ENCODE data around the gene HAL. TPM values are rescaled to one million over a fixed set of nuclear protein-coding genes. Genes with fewer than 3 reads are reported as not detected.

The HAL gene
- total RNA-seq, 1 experiment from 2014 or later: 1.5 TPM

DNA sequence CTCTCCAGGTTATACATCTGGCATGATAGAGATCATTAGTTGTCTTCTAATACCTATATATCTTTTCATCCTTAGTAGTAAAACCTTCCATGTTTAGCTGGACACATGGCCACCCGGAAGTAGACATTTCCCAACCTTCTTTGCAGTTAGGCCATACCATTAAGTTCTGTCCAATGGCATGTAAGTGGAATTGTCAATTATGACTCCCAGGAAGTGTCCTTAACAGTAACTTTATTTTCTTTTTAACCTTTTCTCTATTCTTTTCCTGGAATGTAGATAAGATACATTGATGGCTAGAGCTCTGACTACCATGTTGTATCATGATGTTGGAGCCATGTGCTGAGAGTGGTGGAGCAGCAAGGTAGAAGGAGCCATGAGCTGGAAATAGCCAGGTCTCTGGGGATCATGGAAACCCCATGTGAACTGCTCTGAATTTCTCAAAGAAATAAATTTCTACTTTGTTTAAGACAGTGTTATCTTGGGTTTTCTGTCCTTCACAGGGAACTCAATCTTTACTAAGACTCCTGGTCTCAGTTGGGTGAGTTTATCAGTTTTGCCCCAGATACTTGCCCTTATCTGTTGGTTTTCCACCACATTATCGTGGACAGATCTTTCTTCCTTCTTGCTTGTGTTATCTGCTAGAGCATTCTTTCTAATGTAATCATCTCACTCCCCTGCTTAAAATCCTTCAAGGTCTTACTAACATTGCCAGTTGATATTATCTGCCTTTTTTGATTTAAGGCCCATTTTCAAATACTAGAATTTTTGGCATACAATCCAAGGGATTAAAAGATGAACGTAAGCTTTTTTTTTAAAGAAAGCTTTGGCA, 44.4 kb upstream of the HAL start:
- Histone ChIP-seq H3K36me3 (ENCODE audit: low read depth, low read length) (no peaks in the 10 kb centered on the region), H3K9ac (ENCODE audit: low read length) (no peak overlapping the region), H3K27me3 (ENCODE audit: low read length) (no peaks in the 10 kb centered on the region), H3K4me1 (ENCODE audit: insufficient read depth, low read length) (peaks cover 32% of the 10 kb centered on the region), H3K4me3 (ENCODE audit: low read length) (no peak overlapping the region), H3K9me3 (ENCODE audit: low read length) (no peaks in the 10 kb centered on the region), H3F3A (ENCODE audit: low read length, unreplicated experiment) (no peaks in the 10 kb centered on the region), H2AFZ (ENCODE audit: low read length) (no peak overlapping the region), H3K4me2 (ENCODE audit: low read length) (no peak overlapping the region), H3K27ac (ENCODE audit: low read length) (no peak overlapping the region), H3K9me2 (replicated peaks; ENCODE audit: low read length) (no peaks in the 10 kb centered on the region), H4K20me1 (ENCODE audit: low read length) (no peaks in the 10 kb centered on the region), H3K79me2 (ENCODE audit: low read length) (no peaks in the 10 kb centered on the region)
- TF ChIP-seq EZH2 (IDR thresholded peaks at IDR 0.05; ENCODE audit: low read length, unreplicated experiment): no peak
- TF ChIP-seq, protein P1, sequence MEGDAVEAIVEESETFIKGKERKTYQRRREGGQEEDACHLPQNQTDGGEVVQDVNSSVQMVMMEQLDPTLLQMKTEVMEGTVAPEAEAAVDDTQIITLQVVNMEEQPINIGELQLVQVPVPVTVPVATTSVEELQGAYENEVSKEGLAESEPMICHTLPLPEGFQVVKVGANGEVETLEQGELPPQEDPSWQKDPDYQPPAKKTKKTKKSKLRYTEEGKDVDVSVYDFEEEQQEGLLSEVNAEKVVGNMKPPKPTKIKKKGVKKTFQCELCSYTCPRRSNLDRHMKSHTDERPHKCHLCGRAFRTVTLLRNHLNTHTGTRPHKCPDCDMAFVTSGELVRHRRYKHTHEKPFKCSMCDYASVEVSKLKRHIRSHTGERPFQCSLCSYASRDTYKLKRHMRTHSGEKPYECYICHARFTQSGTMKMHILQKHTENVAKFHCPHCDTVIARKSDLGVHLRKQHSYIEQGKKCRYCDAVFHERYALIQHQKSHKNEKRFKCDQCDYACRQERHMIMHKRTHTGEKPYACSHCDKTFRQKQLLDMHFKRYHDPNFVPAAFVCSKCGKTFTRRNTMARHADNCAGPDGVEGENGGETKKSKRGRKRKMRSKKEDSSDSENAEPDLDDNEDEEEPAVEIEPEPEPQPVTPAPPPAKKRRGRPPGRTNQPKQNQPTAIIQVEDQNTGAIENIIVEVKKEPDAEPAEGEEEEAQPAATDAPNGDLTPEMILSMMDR (conservative IDR thresholded peaks at IDR 0.05; ENCODE audit: low read depth, low read length): no peak
- TF ChIP-seq EZH2phosphoT487 (IDR thresholded peaks at IDR 0.05; ENCODE audit: borderline replicate concordance, low read length): no peak
- BruUV-seq (replicated peaks): no TSS peak
- intact Hi-C loops (cut with micrococcal nuclease): no loop called here
- CTCF ChIA-PET: no interaction called here
- no peak for DNase-seq
- ATAC-seq: no peak
- POLR2A ChIA-PET (ENCODE audit: unreplicated experiment): interaction anchor here (0.6 kb wide), 1 partner anchor 60 kb away, joined by 3 read pairs; no protein-coding TSS in a partner anchor

DNA sequence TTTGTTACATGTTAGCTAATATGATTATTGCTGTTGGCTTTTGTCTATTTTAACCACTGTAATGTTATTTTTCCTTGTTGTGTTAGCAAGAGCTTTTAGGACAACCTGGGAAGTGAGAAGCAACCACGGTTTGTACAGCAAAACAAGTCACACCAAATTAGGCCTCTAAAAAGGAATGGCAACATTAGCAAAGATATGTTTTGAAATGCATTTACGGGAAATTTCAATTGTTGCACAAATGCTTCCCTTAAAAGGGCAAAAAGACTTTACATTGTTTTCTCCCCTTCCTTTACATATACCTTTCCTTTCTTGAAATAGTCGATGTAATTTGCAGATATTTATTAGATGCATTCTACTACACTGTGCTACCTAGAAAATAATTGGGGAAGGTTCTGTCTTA, 43.4 kb upstream of the HAL start:
- no peaks in the 10 kb centered on the region for H3K9me2 ChIP-seq (replicated peaks; ENCODE audit: low read length)
- TF ChIP-seq EZH2 (IDR thresholded peaks at IDR 0.05; ENCODE audit: low read length, unreplicated experiment) (no peak), EZH2phosphoT487 (IDR thresholded peaks at IDR 0.05; ENCODE audit: borderline replicate concordance, low read length) (no peak)
- TF ChIP-seq, protein P1 (conservative IDR thresholded peaks at IDR 0.05; ENCODE audit: low read depth, low read length): no peak
- ATAC-seq: no peak
- H3K36me3 ChIP-seq (ENCODE audit: low read depth, low read length): no peaks in the 10 kb centered on the region
- no TSS peak for BruUV-seq (replicated peaks)
- H3K9ac ChIP-seq (ENCODE audit: low read length): no peak overlapping the region
- H3K79me2 ChIP-seq (ENCODE audit: low read length): peaks cover 4% of the 10 kb centered on the region
- intact Hi-C loops (cut with micrococcal nuclease): no loop called here
- no peaks in the 10 kb centered on the region for H4K20me1 ChIP-seq (ENCODE audit: low read length)
- no peak overlapping the region for H3K4me3 ChIP-seq (ENCODE audit: low read length)
- H3K9me3 ChIP-seq (ENCODE audit: low read length): no peaks in the 10 kb centered on the region
- DNase-seq: no peak
- no peak overlapping the region for H3K27ac ChIP-seq (ENCODE audit: low read length)
- H3K27me3 ChIP-seq (ENCODE audit: low read length): no peaks in the 10 kb centered on the region
- CTCF ChIA-PET: no interaction called here
- H2AFZ ChIP-seq (ENCODE audit: low read length): no peak overlapping the region
- H3K4me1 ChIP-seq (ENCODE audit: insufficient read depth, low read length): peaks cover 26% of the 10 kb centered on the region
- H3F3A ChIP-seq (ENCODE audit: low read length, unreplicated experiment): no peaks in the 10 kb centered on the region
- POLR2A ChIA-PET (ENCODE audit: unreplicated experiment): no interaction called here
- H3K4me2 ChIP-seq (ENCODE audit: low read length): no peak overlapping the region

All from PC-3 (cell line).